Adrenal gland (tissue), 12 donors: ENCODE results near the gene C16orf87. TPM values are rescaled to one million over a fixed set of nuclear protein-coding genes. Genes with fewer than 3 reads are reported as not detected.

Experiments used
- DNase-seq, 7 donors: peaks; one replicate each; pipeline ENCODE4 v3.0.0-alpha.2; 2019 to 2020
- H3K27ac ChIP-seq, 5 donors: fragments of 200-600 bp; sonication (generic) in 4 of 5; 1 replicate in 3 of 5; 2 replicates in 2 of 5; pipeline versions ENCODE4 v1.5.1 to v1.8.0; 2016 to 2020; ENCODE audit warnings: mild to moderate bottlenecking in 1 of 5
- H3K27me3 ChIP-seq: fragments of 200-600 bp; 2 replicates; pipeline ENCODE4 v1.8.0; 2021
- H3K36me3 ChIP-seq, 2 donors: fragments of 200-600 bp; replicated peaks in 1 of 2; 1 replicate in 1 of 2; 2 replicates in 1 of 2; pipeline versions ENCODE4 v1.5.1 to v1.8.0; 2018 to 2022
- H3K4me1 ChIP-seq, 2 donors: fragments of 200-600 bp; replicated peaks in 1 of 2; 1 replicate in 1 of 2; 2 replicates in 1 of 2; pipeline versions ENCODE4 v1.5.1 to v1.8.0; 2018 to 2021
- H3K4me3 ChIP-seq, 4 donors: fragments of 200-600 bp; sonication (generic) in 3 of 4; one replicate each; pipeline ENCODE4 v1.5.1; 2016 to 2018
- H3K9me3 ChIP-seq, 3 donors: fragments of 200-600 bp; sonication (generic) in 1 of 3; replicated peaks in 1 of 3; 1 replicate in 2 of 3; 2 replicates in 1 of 3; pipeline versions ENCODE4 v1.5.1 to v1.8.0; 2016 to 2021
- POLR2A ChIP-seq, 2 donors: fragments of 450-650 bp; IDR thresholded peaks; one replicate each; pipeline ENCODE4 v1.6.1; 2017; ENCODE audit warnings: antibody characterized with exemption in 2 of 2, mild to moderate bottlenecking in 2 of 2, moderate library complexity in 1 of 2
- WGBS, 4 donors: extraction: QIAGEN DNeasy Blood & Tissue Kit in 2 of 4; methylation state at CpG; one replicate each; pipeline versions ENCODE4 v1.1.5 to v1.1.7; 2013 to 2017; 5-methylcytosine and 5-hydroxymethylcytosine counted together
- intact Hi-C, 2 donors: fragments of 100-400 bp; cut with DNase I; formaldehyde crosslinking; loops; one replicate each; pipeline versions ENCODE4 v1.14.1 to v1.15.0; 2022 to 2023
- polyA plus RNA-seq, 3 donors: library from polyadenylated mRNA; stranded (reverse); fragments of 200-250 nt in 2 of 3; fragments of 350-450 nt in 1 of 3; fragmentation: Illumina TruSeq in 1 of 3; extraction: RNeasy Lipid Tissue Mini Kit (QIAGEN cat#74804) in 1 of 3; gene quantifications; one replicate each; pipeline ENCODE4 v1.2.3, GENCODE V29; 2013 to 2014
- small RNA-seq, 2 donors: library from RNA; depleted of rRNA; stranded (forward); fragments of <200 nt; gene quantifications; one replicate each; pipeline ENCODE3, GENCODE V24; 2016
- total RNA-seq, 9 donors: library from RNA; depleted of rRNA in 4 of 9; stranded (reverse); fragments of >200 nt in 4 of 9; fragments of 120-200 nt in 1 of 9; fragmentation: NEBNext Ultra II Directional in 1 of 9; extraction: Animal tissue kit (Norgen Biotek cat#: 25700) in 1 of 9; gene quantifications; one replicate each; pipeline versions ENCODE4 v1.1.0 to v1.2.4, GENCODE V29; 2013 to 2023
- TF ChIP-seq, protein P1 (sequence below), 6 experiments: fragments of 450-650 bp in 4 of 6; fragments of 200-600 bp in 2 of 6; sonication (generic) in 1 of 6; IDR thresholded peaks; 1 replicate in 5 of 6; 2 replicates in 1 of 6; pipeline versions ENCODE4 v1.5.1 to v1.8.0; 2016 to 2021; ENCODE audit warnings: antibody characterized with exemption in 6 of 6, mild to moderate bottlenecking in 2 of 6, moderate library complexity in 1 of 6
- donor health status: healthy with polysubstance abuse.
- donor health status: Bipolar disorder and iron deficiency.
- donor health status: DM: yes; HTN: yes; CAD: no.
- donor health status: DM: no; HTN: no; CAD: no.
- donor health status: DM: no; HTN: no; CAD: no.
- donor health status: DM: yes; HTN: yes; CAD: no.

The C16orf87 gene
- total and polyA plus RNA-seq, 12 donors = 2.3 to 26.0 (median 7.8) TPM

DNA sequence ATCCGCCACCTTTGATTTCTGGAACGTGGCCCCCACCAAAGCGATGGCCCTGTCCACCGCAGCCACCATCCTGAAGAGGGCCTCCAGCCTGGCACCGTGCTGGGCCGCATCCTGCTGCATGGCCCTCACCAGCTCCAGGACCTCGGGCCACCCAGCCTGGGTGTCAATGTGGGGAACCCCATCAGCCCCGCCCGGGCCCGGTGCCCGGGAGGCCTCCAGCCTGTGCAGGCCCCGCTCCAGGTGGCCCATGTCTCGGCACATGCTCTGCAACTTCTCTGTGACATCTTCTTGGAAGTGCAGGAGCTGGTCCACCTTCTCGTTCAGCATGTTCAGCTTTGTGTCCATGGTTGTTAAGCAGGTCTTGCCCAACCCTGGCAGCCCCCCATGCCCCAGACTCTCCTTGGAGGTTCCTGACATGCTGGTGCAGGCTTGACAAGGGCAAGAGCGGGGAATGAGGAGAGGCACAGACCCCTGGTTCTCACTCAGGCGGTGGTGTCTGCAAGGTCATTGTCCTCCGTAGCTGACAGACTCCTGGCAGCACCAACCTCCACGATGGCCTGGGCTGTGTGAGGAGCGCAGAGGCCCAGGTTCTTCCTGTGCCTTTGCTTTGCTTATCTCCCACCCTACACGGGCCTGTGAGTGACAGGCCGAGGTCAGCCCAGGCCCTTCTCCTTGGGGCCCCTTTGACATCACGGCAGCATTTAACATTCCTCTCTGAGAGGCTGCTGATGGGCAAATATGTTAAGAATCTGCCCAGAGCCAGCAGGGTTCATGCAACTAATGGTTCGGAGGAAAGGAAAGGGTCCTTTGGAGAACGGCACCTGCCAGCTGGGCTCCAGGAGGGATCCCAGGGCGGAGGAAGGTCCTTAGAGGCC, 83.0 kb downstream of the C16orf87 start, which contains the start of gene MYLK3:
MYLK3 (minus strand) TSS at position 568 of the 875 bp plus-strand sequence; CDS start at position 417, 151 bp downstream.
- 73 to 81% (median 79%) methylated on average over 5 to 25 of the region's 25 CpGs for WGBS, 4 donors
- Histone ChIP-seq H3K27ac (no peak within 1 kb of the TSS), H3K27me3 (no peaks in the 10 kb centered on the region), H3K4me1 (peaks cover 6 to 8% of the 10 kb centered on the region in 2 donors), H3K36me3 (no peaks in the 10 kb centered on the region), H3K4me3 (no peak within 1 kb of the TSS), H3K9me3 (no peaks in the 10 kb centered on the region)
- DNase-seq = no peak
- TF ChIP-seq, protein P1, sequence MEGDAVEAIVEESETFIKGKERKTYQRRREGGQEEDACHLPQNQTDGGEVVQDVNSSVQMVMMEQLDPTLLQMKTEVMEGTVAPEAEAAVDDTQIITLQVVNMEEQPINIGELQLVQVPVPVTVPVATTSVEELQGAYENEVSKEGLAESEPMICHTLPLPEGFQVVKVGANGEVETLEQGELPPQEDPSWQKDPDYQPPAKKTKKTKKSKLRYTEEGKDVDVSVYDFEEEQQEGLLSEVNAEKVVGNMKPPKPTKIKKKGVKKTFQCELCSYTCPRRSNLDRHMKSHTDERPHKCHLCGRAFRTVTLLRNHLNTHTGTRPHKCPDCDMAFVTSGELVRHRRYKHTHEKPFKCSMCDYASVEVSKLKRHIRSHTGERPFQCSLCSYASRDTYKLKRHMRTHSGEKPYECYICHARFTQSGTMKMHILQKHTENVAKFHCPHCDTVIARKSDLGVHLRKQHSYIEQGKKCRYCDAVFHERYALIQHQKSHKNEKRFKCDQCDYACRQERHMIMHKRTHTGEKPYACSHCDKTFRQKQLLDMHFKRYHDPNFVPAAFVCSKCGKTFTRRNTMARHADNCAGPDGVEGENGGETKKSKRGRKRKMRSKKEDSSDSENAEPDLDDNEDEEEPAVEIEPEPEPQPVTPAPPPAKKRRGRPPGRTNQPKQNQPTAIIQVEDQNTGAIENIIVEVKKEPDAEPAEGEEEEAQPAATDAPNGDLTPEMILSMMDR (IDR thresholded peaks at IDR 0.05) = no peak
- no peak for TF ChIP-seq POLR2A (IDR thresholded peaks at IDR 0.05)
- intact Hi-C loops = no loop called here

DNA sequence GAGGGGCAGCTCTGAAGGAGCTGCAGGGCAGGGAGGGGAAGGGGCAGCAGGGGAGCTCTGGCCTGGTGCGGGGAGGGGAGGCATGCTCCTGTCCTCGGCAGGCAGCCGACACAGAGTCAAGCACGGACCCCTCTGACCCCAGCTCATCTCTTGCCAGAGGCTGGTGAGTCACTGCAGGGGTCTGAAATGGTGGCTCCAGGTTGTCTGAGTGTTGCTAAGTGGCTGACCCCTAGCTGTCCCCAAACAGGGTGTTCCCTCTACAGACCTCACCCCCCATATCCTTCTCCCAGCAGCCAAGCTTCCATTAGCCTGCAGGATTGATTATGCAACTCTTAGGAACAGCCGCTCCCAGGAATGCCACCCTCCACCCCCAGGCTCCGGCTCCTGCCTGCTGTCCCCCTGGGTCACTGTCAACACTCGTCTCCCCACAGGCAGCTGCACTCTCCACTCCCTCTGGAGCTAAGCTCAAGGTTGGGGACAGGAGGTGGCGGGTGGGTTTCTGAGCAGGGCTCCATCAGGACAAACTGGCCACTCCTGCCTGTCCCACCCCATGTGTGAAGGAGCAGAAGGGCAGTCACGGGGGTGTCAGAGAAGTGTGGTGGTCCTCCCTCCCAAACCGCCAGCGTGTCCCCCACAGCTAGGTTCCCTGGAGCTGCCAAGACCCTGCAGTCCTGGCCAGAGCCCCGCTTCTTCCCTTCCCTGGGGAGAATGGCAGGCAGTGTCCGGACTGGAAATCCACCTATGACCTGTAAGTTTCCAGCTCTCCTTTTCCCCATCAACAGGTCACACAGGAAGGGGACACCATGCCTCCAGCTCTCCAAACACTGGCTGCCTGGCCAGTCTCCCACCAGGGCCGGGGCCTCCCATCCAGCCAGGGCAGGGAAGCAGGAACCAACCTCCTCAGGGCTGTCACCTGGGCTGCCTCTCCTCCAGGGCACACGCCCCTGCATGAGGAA, 83.9 kb downstream of the C16orf87 start:
- H3K27ac ChIP-seq = no peak overlapping the region
- WGBS, 4 donors = 85 to 95% (median 89%) methylated on average over 9 to 15 of the region's 15 CpGs
- no peaks in the 10 kb centered on the region for H3K27me3 ChIP-seq
- no peaks in the 10 kb centered on the region for H3K36me3 ChIP-seq
- H3K4me1 ChIP-seq = peaks cover 6 to 8% of the 10 kb centered on the region in 2 donors
- no peak overlapping the region for H3K4me3 ChIP-seq
- DNase-seq = no peak
- intact Hi-C loops = no loop called here
- no peaks in the 10 kb centered on the region for H3K9me3 ChIP-seq
- no peak for TF ChIP-seq POLR2A (IDR thresholded peaks at IDR 0.05)
- TF ChIP-seq, protein P1 (IDR thresholded peaks at IDR 0.05) = no peak

Small RNA genes lying within 50 kb of the gene (small RNA-seq; reads per million reads assigned to genes)
- gene AC007225.2 = 0 reads per million in 2 donors

Other genes starting within 250 kb of the C16orf87 start
- gene SHCBP1, start 209.8 kb downstream of the C16orf87 start, total RNA-seq = 1 to 10 TPM in 5 of 9 donors, under 1 TPM in 4; 0.24 to 5.5 (median 1.5) TPM
- gene SHCBP1, start 209.8 kb downstream of the C16orf87 start, polyA plus RNA-seq = 1 to 10 TPM in 1 of 3 donors, under 1 TPM in 2; 0.24 to 1.5 (median 0.30) TPM
- gene VPS35, start 142.0 kb downstream of the C16orf87 start, total RNA-seq = 100 to 1,000 TPM in 1 of 9 donors, 10 to 100 TPM in 8; 37.2 to 112 (median 72.8) TPM
- gene VPS35, start 142.0 kb downstream of the C16orf87 start, polyA plus RNA-seq = 10 to 100 TPM; 12.8 to 64.2 (median 14.4) TPM
- gene ORC6, start 141.5 kb downstream of the C16orf87 start, total RNA-seq = 10 to 100 TPM in 2 of 9 donors, 1 to 10 TPM in 5, under 1 TPM in 1, not detected in 1; 0.55 to 16.1 (median 2.6) TPM
- gene ORC6, start 141.5 kb downstream of the C16orf87 start, polyA plus RNA-seq = 1 to 10 TPM; 1.4 to 2.9 (median 2.2) TPM
- gene MYLK3, start 82.8 kb downstream of the C16orf87 start, total RNA-seq = 1 to 10 TPM in 3 of 9 donors, under 1 TPM in 6; 0.19 to 3.9 (median 0.83) TPM
- under 1 TPM; 0.10 to 0.32 (median 0.20) TPM for gene MYLK3, start 82.8 kb downstream of the C16orf87 start, polyA plus RNA-seq
- 10 to 100 TPM; 10.3 to 70.8 (median 24.6) TPM for gene GPT2, start 53.2 kb upstream of the C16orf87 start, total RNA-seq
- 10 to 100 TPM; 10.9 to 15.9 (median 14.9) TPM for gene GPT2, start 53.2 kb upstream of the C16orf87 start, polyA plus RNA-seq
- 10 to 100 TPM; 48.6 to 96.8 (median 72.2) TPM for gene DNAJA2, start 142.5 kb upstream of the C16orf87 start, total RNA-seq
- gene DNAJA2, start 142.5 kb upstream of the C16orf87 start, polyA plus RNA-seq = 10 to 100 TPM; 34.7 to 81.6 (median 35.7) TPM